Prostate gland (tissue), 2 donors: ENCODE results near the gene PARVG. TPM values are rescaled to one million over a fixed set of nuclear protein-coding genes. Genes with fewer than 3 reads are reported as not detected.

Experiments used
- DNase-seq: peaks from one replicate; pipeline ENCODE4 v3.0.0-alpha.2; 2019; ENCODE audit warnings: low spot score
- H3K27ac ChIP-seq, 2 donors: fragments of 200-600 bp; sonication (generic); 2 replicates each; pipeline ENCODE4 v1.5.1; 2017 to 2019
- H3K27me3 ChIP-seq: fragments of 200-600 bp; sonication (generic); replicated peaks from 2 replicates; pipeline ENCODE4 v1.5.1; 2019; ENCODE audit not compliant: insufficient read depth
- H3K36me3 ChIP-seq, 2 donors: fragments of 200-600 bp; sonication (generic); 1 replicate in 1 of 2; 2 replicates in 1 of 2; pipeline versions ENCODE4 v1.5.1 to v1.8.1; 2017 to 2019
- H3K4me1 ChIP-seq: fragments of 200-600 bp; sonication (generic); replicated peaks from 2 replicates; pipeline ENCODE4 v1.5.1; 2019
- H3K4me3 ChIP-seq, 2 donors: fragments of 200-600 bp; sonication (generic); 2 replicates each; pipeline ENCODE4 v1.5.1; 2017 to 2019
- H3K9me3 ChIP-seq: fragments of 200-600 bp; sonication (generic); 2 replicates; pipeline ENCODE4 v1.5.1; 2017
- POLR2A ChIP-seq: fragments of 450-650 bp; IDR thresholded peaks from one replicate; pipeline ENCODE4 v1.6.1; 2016; ENCODE audit warnings: antibody characterized with exemption, mild to moderate bottlenecking
- POLR2AphosphoS5 ChIP-seq: sonication (generic); formaldehyde crosslinking; IDR thresholded peaks from one replicate; pipeline ENCODE4 v1.6.1; 2017; ENCODE audit warnings: antibody characterized with exemption
- WGBS: methylation state at CpG from one replicate; pipeline ENCODE4 v1.1.5; 2018; 5-methylcytosine and 5-hydroxymethylcytosine counted together
- intact Hi-C: fragments of 100-400 bp; cut with DNase I; formaldehyde crosslinking; loops from one replicate; pipeline ENCODE4 v1.14.2; 2022
- total RNA-seq, 2 donors: library from RNA; depleted of rRNA; stranded (reverse); fragments of >200 nt; gene quantifications; one replicate each; pipeline ENCODE4 v1.1.0, GENCODE V29; 2016
- TF ChIP-seq, protein P1 (sequence below), 4 experiments: fragments of 200-600 bp in 2 of 4; fragments of 450-650 bp in 2 of 4; sonication (generic) in 2 of 4; IDR thresholded peaks; 1 replicate in 3 of 4; 2 replicates in 1 of 4; pipeline ENCODE4 v1.5.1; 2016 to 2019; ENCODE audit warnings: antibody characterized with exemption in 4 of 4, mild to moderate bottlenecking in 2 of 4, moderate library complexity in 2 of 4

Gene PARVG
- total RNA-seq, 2 donors from 2014 or later, result 1.2 to 13.5 TPM

GRCh38 chr22:44248926-44249325, 68.2 kb downstream of the PARVG start:
- WGBS, result 96% methylated on average over 10 of the region's 10 CpGs
- TF ChIP-seq, protein P1, sequence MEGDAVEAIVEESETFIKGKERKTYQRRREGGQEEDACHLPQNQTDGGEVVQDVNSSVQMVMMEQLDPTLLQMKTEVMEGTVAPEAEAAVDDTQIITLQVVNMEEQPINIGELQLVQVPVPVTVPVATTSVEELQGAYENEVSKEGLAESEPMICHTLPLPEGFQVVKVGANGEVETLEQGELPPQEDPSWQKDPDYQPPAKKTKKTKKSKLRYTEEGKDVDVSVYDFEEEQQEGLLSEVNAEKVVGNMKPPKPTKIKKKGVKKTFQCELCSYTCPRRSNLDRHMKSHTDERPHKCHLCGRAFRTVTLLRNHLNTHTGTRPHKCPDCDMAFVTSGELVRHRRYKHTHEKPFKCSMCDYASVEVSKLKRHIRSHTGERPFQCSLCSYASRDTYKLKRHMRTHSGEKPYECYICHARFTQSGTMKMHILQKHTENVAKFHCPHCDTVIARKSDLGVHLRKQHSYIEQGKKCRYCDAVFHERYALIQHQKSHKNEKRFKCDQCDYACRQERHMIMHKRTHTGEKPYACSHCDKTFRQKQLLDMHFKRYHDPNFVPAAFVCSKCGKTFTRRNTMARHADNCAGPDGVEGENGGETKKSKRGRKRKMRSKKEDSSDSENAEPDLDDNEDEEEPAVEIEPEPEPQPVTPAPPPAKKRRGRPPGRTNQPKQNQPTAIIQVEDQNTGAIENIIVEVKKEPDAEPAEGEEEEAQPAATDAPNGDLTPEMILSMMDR (IDR thresholded peaks at IDR 0.05), result no peak
- TF ChIP-seq POLR2A, result no peak
- TF ChIP-seq POLR2AphosphoS5, result no peak
- DNase-seq, result no peak
- H3K4me1 ChIP-seq, result no peaks in the 10 kb centered on the region
- no peak overlapping the region for H3K27ac ChIP-seq
- H3K36me3 ChIP-seq, result no peaks in the 10 kb centered on the region
- no peaks in the 10 kb centered on the region for H3K9me3 ChIP-seq
- no peaks in the 10 kb centered on the region for H3K27me3 ChIP-seq
- no peak overlapping the region for H3K4me3 ChIP-seq
- intact Hi-C loops, result no loop called here

GRCh38 chr22:44249376-44250147, 68.8 kb downstream of the PARVG start:
- WGBS, result 95% methylated on average over 12 of the region's 12 CpGs
- DNase-seq, result no peak
- Histone ChIP-seq H3K9me3 (no peaks in the 10 kb centered on the region), H3K27ac (no peak overlapping the region), H3K27me3 (no peaks in the 10 kb centered on the region), H3K4me3 (no peak overlapping the region), H3K4me1 (no peaks in the 10 kb centered on the region), H3K36me3 (no peaks in the 10 kb centered on the region)
- intact Hi-C loops, result no loop called here
- TF ChIP-seq, protein P1 (IDR thresholded peaks at IDR 0.05), result no peak
- no peak for TF ChIP-seq POLR2AphosphoS5
- TF ChIP-seq POLR2A, result no peak

DNA sequence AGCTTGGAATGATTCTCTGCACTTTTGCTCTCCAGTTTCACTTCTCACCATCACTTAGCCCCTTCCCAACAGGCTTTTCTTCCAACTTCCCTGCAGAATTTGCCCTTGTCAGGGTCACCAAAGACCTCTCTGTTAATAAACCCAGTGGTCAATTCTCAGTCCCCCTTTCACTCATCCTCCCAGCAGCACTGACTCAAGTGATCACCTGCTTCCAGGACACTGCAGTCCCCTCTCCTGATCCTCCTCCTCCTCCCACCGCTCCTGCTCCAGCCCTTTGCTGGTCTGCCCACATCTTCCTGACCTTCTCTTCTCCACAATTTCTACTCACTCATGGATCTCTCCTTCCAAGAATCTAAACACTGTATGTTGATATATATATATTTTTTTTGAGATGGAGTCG, 74.1 kb downstream of the PARVG start:
- no peak for DNase-seq
- TF ChIP-seq POLR2A (no peak), POLR2AphosphoS5 (no peak)
- TF ChIP-seq, protein P1 (IDR thresholded peaks at IDR 0.05), result no peak
- H3K27me3 ChIP-seq, result no peaks in the 10 kb centered on the region
- 100% methylated on average over 2 of the region's 2 CpGs for WGBS
- no peaks in the 10 kb centered on the region for H3K9me3 ChIP-seq
- no peaks in the 10 kb centered on the region for H3K36me3 ChIP-seq
- H3K4me1 ChIP-seq, result no peaks in the 10 kb centered on the region
- H3K27ac ChIP-seq, result no peak overlapping the region
- intact Hi-C loops, result no loop called here
- H3K4me3 ChIP-seq, result no peak overlapping the region

GRCh38 chr22:44256085-44256484, 75.4 kb downstream of the PARVG start:
- 82% methylated on average over 6 of the region's 6 CpGs for WGBS
- intact Hi-C loops, result no loop called here
- no peaks in the 10 kb centered on the region for H3K4me1 ChIP-seq
- no peak for TF ChIP-seq POLR2A
- TF ChIP-seq, protein P1 (IDR thresholded peaks at IDR 0.05), result no peak
- TF ChIP-seq POLR2AphosphoS5, result no peak
- H3K4me3 ChIP-seq, result no peak overlapping the region
- no peaks in the 10 kb centered on the region for H3K9me3 ChIP-seq
- DNase-seq, result no peak
- no peaks in the 10 kb centered on the region for H3K36me3 ChIP-seq
- H3K27me3 ChIP-seq, result no peaks in the 10 kb centered on the region
- H3K27ac ChIP-seq, result no peak overlapping the region
